ENCODE data around the gene CFLAR.

The CFLAR gene

GRCh38 chr2:201127152-201127511 is 11.2 kb downstream of the CFLAR start:
- H3K27ac ChIP-seq (ENCODE audit: extremely low read depth, low read depth, low read length) = no peak overlapping the region
- CTCF ChIA-PET = interaction anchor here (1.2 to 1.3 kb wide), 2 partner anchors 31 to 105 kb away, joined by 4 to 11 read pairs; no protein-coding TSS in a partner anchor

DNA sequence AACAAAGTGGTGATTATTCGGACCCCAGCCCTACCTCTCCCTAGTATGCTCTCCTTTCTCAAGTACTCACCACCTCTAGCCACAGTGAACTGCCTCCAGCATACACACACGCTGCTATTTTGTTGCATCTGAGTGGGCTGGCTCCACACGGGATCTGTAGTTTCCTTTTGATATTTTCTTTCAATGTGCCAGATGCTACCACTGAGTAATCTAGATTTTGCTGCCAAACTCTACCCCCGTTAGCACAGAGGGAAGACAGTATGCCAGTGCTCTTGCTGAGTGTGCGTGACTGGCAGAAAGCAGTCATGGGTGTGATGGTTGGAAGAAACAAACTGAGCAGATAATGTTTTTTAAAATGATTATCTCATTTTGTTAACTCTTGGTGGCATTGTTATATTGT is 11.6 kb downstream of the CFLAR start:
- Histone ChIP-seq H3K4me3 (ENCODE audit: low read depth, low read length) (no peak overlapping the region), H3K27ac (ENCODE audit: extremely low read depth, low read depth, low read length) (no peak overlapping the region), H3K9me3 (ENCODE audit: control insufficient read depth, insufficient read depth, low read depth, low read length) (no peaks in the 10 kb centered on the region), H3K36me3 (ENCODE audit: control insufficient read depth in 2 of 2, insufficient read depth in 1 of 2, low read length in 2 of 2) (no peaks in the 10 kb centered on the region), H3K4me1 (ENCODE audit: control insufficient read depth, insufficient read depth, low read length) (peaks cover 19% of the 10 kb centered on the region)
- TF ChIP-seq HOXA7 (CRISPR knock-in tag; IDR thresholded peaks at IDR 0.05; ENCODE audit: borderline replicate concordance) (no peak), ZNF530 (tag by site-specific recombination; IDR thresholded peaks at IDR 0.05; ENCODE audit: low read depth) (no peak), ZNF792 (tag by site-specific recombination; IDR thresholded peaks at IDR 0.05) (no peak)
- TF ChIP-seq, protein P1, sequence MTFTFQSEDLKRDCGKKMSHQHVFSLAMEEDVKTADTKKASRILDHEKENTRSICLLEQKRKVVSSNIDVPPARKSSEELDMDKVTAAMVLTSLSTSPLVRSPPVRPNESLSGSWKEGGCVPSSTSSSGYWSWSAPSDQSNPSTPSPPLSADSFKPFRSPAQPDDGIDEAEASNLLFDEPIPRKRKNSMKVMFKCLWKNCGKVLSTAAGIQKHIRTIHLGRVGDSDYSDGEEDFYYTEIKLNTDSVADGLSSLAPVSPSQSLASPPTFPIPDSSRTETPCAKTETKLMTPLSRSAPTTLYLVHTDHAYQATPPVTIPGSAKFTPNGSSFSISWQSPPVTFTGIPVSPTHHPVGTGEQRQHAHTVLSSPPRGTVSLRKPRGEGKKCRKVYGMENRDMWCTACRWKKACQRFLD (tag by site-specific recombination; IDR thresholded peaks at IDR 0.05) = no peak
- ChIA-PET POLR2A (no interaction called here), CTCF (interaction anchor here (1.2 to 1.3 kb wide), 2 partner anchors 31 to 104 kb away, joined by 4 to 11 read pairs; no protein-coding TSS in a partner anchor)

More at GRCh38 chr2:201127152-201127511, 11.2 kb downstream of the CFLAR start:
- TF ChIP-seq, protein P2, sequence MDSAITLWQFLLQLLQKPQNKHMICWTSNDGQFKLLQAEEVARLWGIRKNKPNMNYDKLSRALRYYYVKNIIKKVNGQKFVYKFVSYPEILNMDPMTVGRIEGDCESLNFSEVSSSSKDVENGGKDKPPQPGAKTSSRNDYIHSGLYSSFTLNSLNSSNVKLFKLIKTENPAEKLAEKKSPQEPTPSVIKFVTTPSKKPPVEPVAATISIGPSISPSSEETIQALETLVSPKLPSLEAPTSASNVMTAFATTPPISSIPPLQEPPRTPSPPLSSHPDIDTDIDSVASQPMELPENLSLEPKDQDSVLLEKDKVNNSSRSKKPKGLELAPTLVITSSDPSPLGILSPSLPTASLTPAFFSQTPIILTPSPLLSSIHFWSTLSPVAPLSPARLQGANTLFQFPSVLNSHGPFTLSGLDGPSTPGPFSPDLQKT (IDR thresholded peaks at IDR 0.05; ENCODE audit: borderline replicate concordance, low read depth, low read length) = no peak
- TF ChIP-seq ZNF184 (tag by site-specific recombination; IDR thresholded peaks at IDR 0.05) (no peak), KLF1 (tag by site-specific recombination; IDR thresholded peaks at IDR 0.05) (no peak), ZNF157 (tag by site-specific recombination; IDR thresholded peaks at IDR 0.05) (no peak), ZNF624 (tag by site-specific recombination; IDR thresholded peaks at IDR 0.05) (no peak), ZBTB48 (tag by site-specific recombination; IDR thresholded peaks at IDR 0.05) (no peak), FEZF1 (tag by site-specific recombination; IDR thresholded peaks at IDR 0.05) (no peak), ZNF629 (tag by site-specific recombination; IDR thresholded peaks at IDR 0.05) (no peak), MYNN (tag by site-specific recombination; IDR thresholded peaks at IDR 0.05; ENCODE audit: borderline replicate concordance) (no peak), GLI2 (tag by site-specific recombination; IDR thresholded peaks at IDR 0.05; ENCODE audit: borderline replicate concordance, low read depth) (no peak), ZNF350 (tag by site-specific recombination; IDR thresholded peaks at IDR 0.05) (no peak), ZNF623 (tag by site-specific recombination; IDR thresholded peaks at IDR 0.05) (no peak), ZNF10 (tag by site-specific recombination; IDR thresholded peaks at IDR 0.05) (no peak), SETDB1 (IDR thresholded peaks at IDR 0.05; ENCODE audit: insufficient read length, low read length) (no peak), SCRT2 (tag by site-specific recombination; IDR thresholded peaks at IDR 0.05) (no peak), ZNF133 (tag by site-specific recombination; IDR thresholded peaks at IDR 0.05) (no peak)
- TF ChIP-seq, protein P3, sequence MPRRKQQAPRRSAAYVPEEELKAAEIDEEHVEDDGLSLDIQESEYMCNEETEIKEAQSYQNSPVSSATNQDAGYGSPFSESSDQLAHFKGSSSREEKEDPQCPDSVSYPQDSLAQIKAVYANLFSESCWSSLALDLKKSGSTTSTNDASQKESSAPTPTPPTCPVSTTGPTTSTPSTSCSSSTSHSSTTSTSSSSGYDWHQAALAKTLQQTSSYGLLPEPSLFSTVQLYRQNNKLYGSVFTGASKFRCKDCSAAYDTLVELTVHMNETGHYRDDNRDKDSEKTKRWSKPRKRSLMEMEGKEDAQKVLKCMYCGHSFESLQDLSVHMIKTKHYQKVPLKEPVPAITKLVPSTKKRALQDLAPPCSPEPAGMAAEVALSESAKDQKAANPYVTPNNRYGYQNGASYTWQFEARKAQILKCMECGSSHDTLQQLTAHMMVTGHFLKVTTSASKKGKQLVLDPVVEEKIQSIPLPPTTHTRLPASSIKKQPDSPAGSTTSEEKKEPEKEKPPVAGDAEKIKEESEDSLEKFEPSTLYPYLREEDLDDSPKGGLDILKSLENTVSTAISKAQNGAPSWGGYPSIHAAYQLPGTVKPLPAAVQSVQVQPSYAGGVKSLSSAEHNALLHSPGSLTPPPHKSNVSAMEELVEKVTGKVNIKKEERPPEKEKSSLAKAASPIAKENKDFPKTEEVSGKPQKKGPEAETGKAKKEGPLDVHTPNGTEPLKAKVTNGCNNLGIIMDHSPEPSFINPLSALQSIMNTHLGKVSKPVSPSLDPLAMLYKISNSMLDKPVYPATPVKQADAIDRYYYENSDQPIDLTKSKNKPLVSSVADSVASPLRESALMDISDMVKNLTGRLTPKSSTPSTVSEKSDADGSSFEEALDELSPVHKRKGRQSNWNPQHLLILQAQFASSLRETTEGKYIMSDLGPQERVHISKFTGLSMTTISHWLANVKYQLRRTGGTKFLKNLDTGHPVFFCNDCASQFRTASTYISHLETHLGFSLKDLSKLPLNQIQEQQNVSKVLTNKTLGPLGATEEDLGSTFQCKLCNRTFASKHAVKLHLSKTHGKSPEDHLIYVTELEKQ (tag by site-specific recombination; IDR thresholded peaks at IDR 0.05; ENCODE audit: borderline replicate concordance) = no peak
- Histone ChIP-seq H3K4me3 (ENCODE audit: low read depth, low read length) (no peak overlapping the region), H3K4me1 (ENCODE audit: control insufficient read depth, insufficient read depth, low read length) (peaks cover 19% of the 10 kb centered on the region), H3K36me3 (ENCODE audit: control insufficient read depth in 2 of 2, insufficient read depth in 1 of 2, low read length in 2 of 2) (no peaks in the 10 kb centered on the region), H3K9me3 (ENCODE audit: control insufficient read depth, insufficient read depth, low read depth, low read length) (no peaks in the 10 kb centered on the region)
- POLR2A ChIA-PET = interaction anchor here (1.2 kb wide), 1 partner anchor 9 kb away, joined by 4 read pairs; no protein-coding TSS in a partner anchor

Measured in HEK293 (cell line).